Sigmoid colon (tissue), 7 donors: ENCODE results near the gene C2orf81. TPM values are rescaled to one million over a fixed set of nuclear protein-coding genes. Genes with fewer than 3 reads are reported as not detected.

Experiments
- DNase-seq: peaks from one replicate; pipeline ENCODE4 v3.0.0-alpha.2; 2019
- H3K27ac ChIP-seq, 4 donors: fragments of 200-600 bp; sonication (generic); one replicate each; pipeline ENCODE4 v1.5.1; 2016 to 2019; ENCODE audit warnings: mild to moderate bottlenecking in 1 of 4
- H3K27me3 ChIP-seq, 3 donors: fragments of 200-600 bp; sonication (generic); one replicate each; pipeline ENCODE4 v1.5.1; 2019; ENCODE audit warnings: mild to moderate bottlenecking in 1 of 3
- H3K36me3 ChIP-seq, 4 donors: fragments of 200-600 bp; sonication (generic); one replicate each; pipeline ENCODE4 v1.5.1; 2016 to 2019
- H3K4me1 ChIP-seq, 4 donors: fragments of 200-600 bp; sonication (generic); one replicate each; pipeline ENCODE4 v1.5.1; 2017 to 2019
- H3K4me3 ChIP-seq, 4 donors: fragments of 200-600 bp; sonication (generic); one replicate each; pipeline ENCODE4 v1.5.1; 2017 to 2019; ENCODE audit warnings: mild to moderate bottlenecking in 2 of 4, moderate library complexity in 1 of 4
- H3K9me3 ChIP-seq, 4 donors: fragments of 200-600 bp in 3 of 4; sonication (generic) in 3 of 4; one replicate each; pipeline versions ENCODE4 v1.5.1 to v1.6.1; 2013 to 2019
- CTCF ChIP-seq, 4 experiments: fragments of 450-650 bp in 3 of 4; fragments of 200-600 bp in 1 of 4; IDR thresholded peaks; one replicate each; pipeline ENCODE4 v1.5.1; 2016 to 2019; ENCODE audit warnings: antibody characterized with exemption in 4 of 4, mild to moderate bottlenecking in 3 of 4, moderate library complexity in 2 of 4
- EP300 ChIP-seq, 4 donors: sonication (generic); formaldehyde crosslinking; IDR thresholded peaks; one replicate each; pipeline ENCODE4 v1.6.1; 2017; ENCODE audit warnings: antibody characterized with exemption in 4 of 4
- POLR2A ChIP-seq, 2 donors: fragments of 450-650 bp; IDR thresholded peaks; one replicate each; pipeline ENCODE4 v1.6.1; 2016; ENCODE audit warnings: antibody characterized with exemption in 2 of 2, mild to moderate bottlenecking in 2 of 2, moderate library complexity in 2 of 2
- POLR2AphosphoS5 ChIP-seq, 4 donors: sonication (generic); formaldehyde crosslinking; IDR thresholded peaks; one replicate each; pipeline ENCODE4 v1.6.1; 2017; ENCODE audit warnings: antibody characterized with exemption in 4 of 4
- WGBS, 2 donors: extraction: QIAGEN DNeasy Blood & Tissue Kit; methylation state at CpG; one replicate each; pipeline ENCODE4 v1.1.7; 2013; 5-methylcytosine and 5-hydroxymethylcytosine counted together
- intact Hi-C: fragments of 100-400 bp; cut with DNase I; formaldehyde crosslinking; loops from one replicate; pipeline ENCODE4 v1.15.1; 2023
- polyA plus RNA-seq, 3 donors: library from polyadenylated mRNA; stranded (reverse); fragments of 200-250 nt; gene quantifications; one replicate each; pipeline ENCODE4 v1.2.3, GENCODE V29; 2013
- total RNA-seq, 4 donors: library from RNA; depleted of rRNA; stranded (reverse); fragments of >200 nt; gene quantifications; one replicate each; pipeline ENCODE4 v1.1.0, GENCODE V29; 2016
- donor health status: healthy with polysubstance abuse.
- donor health status: Bipolar disorder and iron deficiency.
- donor health status: healthy.

Gene C2orf81
- total and polyA plus RNA-seq, 7 donors, result 0.46 to 2.2 (median 1.9) TPM; not detected in 1

GRCh38 chr2:74429487-74430451 is 8.3 kb upstream of the C2orf81 start:
- Histone ChIP-seq H3K27ac (no peak overlapping the region), H3K9me3 (no peaks in the 10 kb centered on the region), H3K27me3 (no peaks in the 10 kb centered on the region), H3K4me3 (no peak overlapping the region), H3K36me3 (peaks cover 0 to 77% (median 31%) of the 10 kb centered on the region in 4 donors), H3K4me1 (no peaks in the 10 kb centered on the region)
- no peak for TF ChIP-seq CTCF (IDR thresholded peaks at IDR 0.05)
- no peak for TF ChIP-seq POLR2AphosphoS5 (IDR thresholded peaks at IDR 0.05)
- no peak for TF ChIP-seq POLR2A (IDR thresholded peaks at IDR 0.05)
- TF ChIP-seq EP300 (IDR thresholded peaks at IDR 0.05), result no peak
- intact Hi-C loops, result no loop called here
- peak; percentile 47 for DNase-seq
- WGBS, 2 donors, result 34 to 81% methylated on average over 18 of the region's 18 CpGs

GRCh38 chr2:74428675-74429074 is 7.3 kb upstream of the C2orf81 start:
- 89 to 92% methylated on average over 5 of the region's 5 CpGs for WGBS, 2 donors
- no peak overlapping the region for H3K4me3 ChIP-seq
- no peaks in the 10 kb centered on the region for H3K9me3 ChIP-seq
- peak; percentile 50 for DNase-seq
- H3K36me3 ChIP-seq, result peaks cover 0 to 77% (median 31%) of the 10 kb centered on the region in 4 donors
- TF ChIP-seq POLR2A (IDR thresholded peaks at IDR 0.05) (no peak), EP300 (IDR thresholded peaks at IDR 0.05) (no peak), CTCF (IDR thresholded peaks at IDR 0.05) (no peak), POLR2AphosphoS5 (IDR thresholded peaks at IDR 0.05) (no peak)
- H3K4me1 ChIP-seq, result no peaks in the 10 kb centered on the region
- H3K27ac ChIP-seq, result no peak overlapping the region
- intact Hi-C loops, result no loop called here
- H3K27me3 ChIP-seq, result no peaks in the 10 kb centered on the region

GRCh38 chr2:74427551-74427950 is 6.1 kb upstream of the C2orf81 start:
- Histone ChIP-seq H3K4me3 (no peak overlapping the region), H3K27me3 (no peaks in the 10 kb centered on the region), H3K36me3 (peaks cover 0 to 76% (median 31%) of the 10 kb centered on the region in 4 donors), H3K27ac (no peak overlapping the region), H3K4me1 (no peaks in the 10 kb centered on the region), H3K9me3 (no peaks in the 10 kb centered on the region)
- TF ChIP-seq POLR2A (IDR thresholded peaks at IDR 0.05), result no peak
- TF ChIP-seq EP300 (IDR thresholded peaks at IDR 0.05), result no peak
- TF ChIP-seq POLR2AphosphoS5 (IDR thresholded peaks at IDR 0.05), result no peak
- no peak for TF ChIP-seq CTCF (IDR thresholded peaks at IDR 0.05)
- DNase-seq, result peak; percentile 32
- intact Hi-C loops, result no loop called here
- 86 to 88% methylated on average over 3 of the region's 3 CpGs for WGBS, 2 donors

GRCh38 chr2:74426181-74426758 is 4.9 kb upstream of the C2orf81 start:
- no peak for TF ChIP-seq POLR2AphosphoS5 (IDR thresholded peaks at IDR 0.05)
- no peak for TF ChIP-seq EP300 (IDR thresholded peaks at IDR 0.05)
- no peak for TF ChIP-seq CTCF (IDR thresholded peaks at IDR 0.05)
- no peak for TF ChIP-seq POLR2A (IDR thresholded peaks at IDR 0.05)
- intact Hi-C loops, result no loop called here
- DNase-seq, result peak; percentile 57
- peaks cover 0 to 9% (median 7%) of the 10 kb centered on the region in 4 donors for H3K4me1 ChIP-seq
- H3K9me3 ChIP-seq, result no peaks in the 10 kb centered on the region
- WGBS, 2 donors, result 87 to 88% methylated on average over 14 of the region's 14 CpGs
- peaks cover 0 to 63% (median 28%) of the 10 kb centered on the region in 4 donors for H3K36me3 ChIP-seq
- no peaks in the 10 kb centered on the region for H3K27me3 ChIP-seq
- no peak overlapping the region for H3K27ac ChIP-seq
- H3K4me3 ChIP-seq, result no peak overlapping the region
